A549 (cell line): ENCODE results near the gene PGLYRP2. TPM values are rescaled to one million over a fixed set of nuclear protein-coding genes. Genes with fewer than 3 reads are reported as not detected.
A peak's percentile ranks its signal among the peaks of the same experiment; 100 is the strongest.

Experiments
- ATAC-seq, 2 experiments: fragments of 200-7000 bp in 1 of 2; fragments of >200 bp in 1 of 2; cut with Nextera tagmentation in 1 of 2; cut with Tn5 transposase in 1 of 2; 3 replicates each; pipeline versions ENCODE4 v1.8.0 to v1.9.1; 2018 to 2020; ENCODE audit warnings: mild to moderate bottlenecking in 1 of 2, moderate library complexity in 1 of 2
- CTCF ChIA-PET: fragments of 300-600 bp; sonication (Branson Sonifier 250); formaldehyde crosslinking; extraction: SDS; loops from one replicate; lab custom pipeline; 2021; ENCODE audit warnings: antibody characterized with exemption, inconsistent platforms; lab: Yijun Ruan, JAX
- POLR2A ChIA-PET: fragments of 350-600 bp; formaldehyde crosslinking; extraction: SDS; loops from one replicate; lab custom pipeline; 2021; ENCODE audit warnings: antibody characterized with exemption, inconsistent platforms; lab: Yijun Ruan, JAX
- DNase-seq, 2 experiments: peaks; one replicate each; pipeline versions ENCODE4 v3.0.0 to v3.0.0-alpha.2; 2011 to 2016; ENCODE audit warnings: low read depth in 1 of 2, low spot score in 1 of 2
- FAIRE-seq: peaks from 2 replicates; lab custom pipeline; 2011; peaks lifted over from hg19 to GRCh38; lab: Jason Lieb, UNC
- H3K27ac ChIP-seq, 2 experiments: fragments of >200 bp; sonication (Bioruptor Twin); formaldehyde crosslinking; 3 replicates each; pipeline ENCODE4 v1.5.1; 2016 to 2017
- H3K4me1 ChIP-seq: fragments of >200 bp; sonication (Bioruptor Twin); formaldehyde crosslinking; 3 replicates; pipeline ENCODE4 v1.6.1; 2016
- H3K4me2 ChIP-seq: fragments of >200 bp; sonication (Bioruptor Twin); formaldehyde crosslinking; 3 replicates; pipeline ENCODE4 v1.6.1; 2016
- H3K4me3 ChIP-seq: fragments of >200 bp; sonication (Bioruptor Twin); formaldehyde crosslinking; 3 replicates; pipeline ENCODE4 v1.5.1; 2016
- H3K9me3 ChIP-seq: fragments of >200 bp; sonication (Bioruptor Twin); formaldehyde crosslinking; 3 replicates; pipeline ENCODE4 v1.6.1; 2016
- CBX8 ChIP-seq: fragments of 200-600 bp; sonication (generic); IDR thresholded peaks from 2 replicates; pipeline ENCODE4 v1.6.1; 2016
- CHD4 ChIP-seq: fragments of 200-600 bp; sonication (generic); IDR thresholded peaks from 2 replicates; pipeline ENCODE4 v1.6.1; 2016; ENCODE audit warnings: antibody characterized with exemption, mild to moderate bottlenecking, borderline replicate concordance
- CTCF ChIP-seq: fragments of >200 bp; sonication (Bioruptor Twin); formaldehyde crosslinking; IDR thresholded peaks from 3 replicates; pipeline ENCODE4 v1.5.1; 2016
- E2F6 ChIP-seq: IDR thresholded peaks from 2 replicates; pipeline ENCODE4 v1.6.1; 2012; ENCODE audit warnings: low read depth, borderline replicate concordance
- EHMT2 ChIP-seq: fragments of 200-600 bp; sonication (generic); IDR thresholded peaks from 2 replicates; pipeline ENCODE4 v1.6.1; 2016; ENCODE audit warnings: antibody characterized with exemption, low read depth, mild to moderate bottlenecking, moderate library complexity
- ELK1 ChIP-seq: fragments of 150-350 bp; IDR thresholded peaks from 2 replicates; pipeline ENCODE4 v1.6.1; 2014; ENCODE audit warnings: low read depth, mild to moderate bottlenecking, low read length
- FOSB ChIP-seq: fragments of 250-450 bp; sonication (Bioruptor Pico); IDR thresholded peaks from 2 replicates; pipeline ENCODE4 v1.5.0; 2020; ENCODE audit warnings: mild to moderate bottlenecking, moderate library complexity
- FOXS1 ChIP-seq: fragments of 250-450 bp; sonication (Bioruptor Pico); IDR thresholded peaks from 2 replicates; pipeline ENCODE4 v1.5.0; 2020; ENCODE audit warnings: mild to moderate bottlenecking, moderate library complexity
- HDAC2 ChIP-seq: fragments of 200-600 bp; sonication (generic); IDR thresholded peaks from 2 replicates; pipeline ENCODE4 v1.6.1; 2016
- HOXA7 ChIP-seq: fragments of 250-450 bp; sonication (Bioruptor Pico); IDR thresholded peaks from 2 replicates; pipeline ENCODE4 v1.5.0; 2020; ENCODE audit warnings: mild to moderate bottlenecking, moderate library complexity
- JUN ChIP-seq, 2 experiments: fragments of >200 bp; sonication (Bioruptor Twin); formaldehyde crosslinking; IDR thresholded peaks; 2 replicates in 1 of 2; 3 replicates in 1 of 2; pipeline ENCODE4 v1.6.1; 2016 to 2017
- JUNB ChIP-seq: fragments of >200 bp; sonication (Bioruptor Twin); formaldehyde crosslinking; IDR thresholded peaks from 2 replicates; pipeline ENCODE4 v1.6.1; 2016
- KDM5A ChIP-seq: fragments of 200-600 bp; sonication (generic); IDR thresholded peaks from 2 replicates; pipeline ENCODE4 v1.6.1; 2016; ENCODE audit warnings: antibody characterized with exemption, mild to moderate bottlenecking
- MAFK ChIP-seq: fragments of 450-650 bp; IDR thresholded peaks from 2 replicates; pipeline ENCODE4 v1.6.1; 2014; ENCODE audit not compliant: partially characterized antibody
- NR3C1 ChIP-seq: fragments of >200 bp; sonication (Bioruptor Twin); formaldehyde crosslinking; IDR thresholded peaks from 3 replicates; pipeline ENCODE4 v1.6.1; 2017
- PHF8 ChIP-seq: fragments of 200-600 bp; sonication (generic); IDR thresholded peaks from 2 replicates; pipeline ENCODE4 v1.6.1; 2016; ENCODE audit warnings: low read depth, mild to moderate bottlenecking, antibody characterized with exemption, moderate library complexity, borderline replicate concordance
- POLR2A ChIP-seq: IDR thresholded peaks from 2 replicates; pipeline ENCODE4 v1.6.1; 2012; ENCODE audit warnings: mild to moderate bottlenecking, low read length
- RAD21 ChIP-seq, 2 experiments: fragments of >200 bp in 1 of 2; sonication (Bioruptor Twin) in 1 of 2; formaldehyde crosslinking in 1 of 2; IDR thresholded peaks in 1 of 2; conservative IDR thresholded peaks in 1 of 2; 2 replicates in 1 of 2; 3 replicates in 1 of 2; pipeline ENCODE4 v1.6.1; 2012 to 2018; ENCODE audit warnings: inconsistent platforms in 1 of 2
- SMC3 ChIP-seq: fragments of >200 bp; sonication (Bioruptor Twin); formaldehyde crosslinking; IDR thresholded peaks from 3 replicates; pipeline ENCODE4 v1.6.1; 2018; ENCODE audit warnings: inconsistent platforms
- TP53 ChIP-seq: fragments of 250-450 bp; sonication (Bioruptor Pico); IDR thresholded peaks from 2 replicates; pipeline ENCODE4 v1.5.0; 2021; ENCODE audit warnings: mild to moderate bottlenecking, moderate library complexity
- WGBS: methylation state at CpG from one replicate; pipeline ENCODE4 v1.1.6; 2017; ENCODE audit errors: missing lambda C conversion rate; 5-methylcytosine and 5-hydroxymethylcytosine counted together
- polyA plus RNA-seq, 4 experiments: library from polyadenylated mRNA; depleted of rRNA in 3 of 4; stranded (reverse); fragments of >200 nt; fragmentation: RNase III in 1 of 4; extraction: RNeasy Plus Mini Kit Qiagen cat#74134 plus additional on column Dnase treatment in 1 of 4; gene quantifications; 2 replicates in 3 of 4; 3 replicates in 1 of 4; pipeline ENCODE4 v1.2.3, GENCODE V29; 2011 to 2017
- TF ChIP-seq, protein P1 (sequence below): fragments of >200 bp; sonication (Bioruptor Twin); formaldehyde crosslinking; IDR thresholded peaks from 2 replicates; pipeline ENCODE4 v1.6.1; 2016
- TF ChIP-seq, protein P2 (sequence below): IDR thresholded peaks from 2 replicates; pipeline ENCODE4 v1.6.1; 2012

The PGLYRP2 gene
- polyA plus RNA-seq, 2 of the 4 experiments (the other 2 are of a cell fraction), result not detected

GRCh38 chr19:15436012-15436825 lies 43.1 kb downstream of the PGLYRP2 start:
- ATAC-seq (no peak), FAIRE-seq (no peak), DNase-seq (no peak)
- no peak for TF ChIP-seq CTCF
- TF ChIP-seq FOSB, result no peak
- no peak for TF ChIP-seq ELK1
- Histone ChIP-seq H3K9me3 (no peaks in the 10 kb centered on the region), H3K4me1 (peaks cover 8% of the 10 kb centered on the region; the same call in 1 of the 3 replicates), H3K27ac (no peak overlapping the region), H3K4me3 (no peak overlapping the region), H3K4me2 (no peak overlapping the region)
- whole genome bisulfite sequencing, result 83% methylated on average over 9 of the region's 10 CpGs
- ChIA-PET POLR2A (interaction anchor here (1.4 kb wide), 1 partner anchor 18 kb away, joined by 6 read pairs; the partner anchor contains the start of gene AKAP8L), CTCF (interaction anchor here (1.9 to 2.3 kb wide), 2 partner anchors 15 to 121 kb away, joined by 6 to 7 read pairs; no protein-coding TSS in a partner anchor)

DNA sequence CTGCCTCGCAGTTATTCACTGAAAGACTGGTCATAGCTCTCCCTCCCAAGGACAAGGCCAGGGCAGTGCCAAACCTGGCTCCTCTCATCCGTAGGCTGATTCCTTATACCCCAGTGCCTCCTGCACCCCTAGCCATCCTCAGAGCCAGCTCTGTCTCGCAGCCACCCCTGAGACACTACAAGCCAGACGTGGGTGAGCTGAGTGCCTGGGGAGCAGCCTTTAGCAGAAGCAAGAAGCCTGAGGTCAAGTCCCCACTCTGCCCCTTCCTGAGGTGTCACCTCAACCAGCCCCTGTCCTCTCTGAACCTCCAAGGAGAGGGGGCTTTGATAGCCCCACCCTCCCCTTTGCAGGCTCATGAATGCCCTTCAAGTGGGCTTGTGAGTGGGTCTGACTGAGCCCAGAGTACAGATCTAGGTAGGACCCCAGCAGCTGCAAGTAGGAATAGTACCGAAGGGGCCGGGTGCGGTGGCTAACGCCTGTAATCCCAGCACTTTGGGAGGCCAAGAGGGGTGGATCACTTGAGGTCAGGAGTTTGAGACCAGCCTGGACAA lies 45.7 kb downstream of the PGLYRP2 start:
- ChIA-PET CTCF (interaction anchor here (1.2 to 1.5 kb wide), 2 partner anchors 23 to 342 kb away, joined by 4 read pairs; no protein-coding TSS in a partner anchor), POLR2A (interaction anchor here (1.2 to 1.6 kb wide), 3 partner anchors 13 to 55 kb away, joined by 3 to 8 read pairs (median 3); partner anchors contain the start of gene AKAP8L)
- Histone ChIP-seq H3K4me3 (peak overlapping the region; percentile 71), H3K27ac (peak overlapping the region in 1 of 2 experiments; percentile 99; a peak in 3 of 6 replicates), H3K4me2 (peak overlapping the region; percentile 82), H3K9me3 (no peaks in the 10 kb centered on the region), H3K4me1 (peaks cover 14% of the 10 kb centered on the region; the same call in 1 of the 3 replicates)
- no peak for FAIRE-seq
- WGBS, result 89% methylated on average over 4 of the region's 8 CpGs
- TF ChIP-seq MAFK (no peak), HDAC2 (no peak), ELK1 (no peak), JUNB (no peak), NR3C1 (no peak), E2F6 (no peak), CBX8 (no peak), TP53 (CRISPR knock-in tag) (no peak), HOXA7 (CRISPR knock-in tag) (no peak), RAD21 (conservative IDR thresholded peaks at IDR 0.05 in 1 of 2, IDR thresholded peaks at IDR 0.05 in 1 of 2) (no peak), KDM5A (no peak), PHF8 (no peak), SMC3 (no peak), JUN (IDR thresholded peaks at IDR 0.05) (no peak), POLR2A (no peak), CHD4 (no peak), EHMT2 (no peak), FOXS1 (CRISPR knock-in tag) (no peak)
- TF ChIP-seq, protein P1, sequence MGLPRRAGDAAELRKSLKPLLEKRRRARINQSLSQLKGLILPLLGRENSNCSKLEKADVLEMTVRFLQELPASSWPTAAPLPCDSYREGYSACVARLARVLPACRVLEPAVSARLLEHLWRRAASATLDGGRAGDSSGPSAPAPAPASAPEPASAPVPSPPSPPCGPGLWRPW, result no peak
- TF ChIP-seq, protein P2, sequence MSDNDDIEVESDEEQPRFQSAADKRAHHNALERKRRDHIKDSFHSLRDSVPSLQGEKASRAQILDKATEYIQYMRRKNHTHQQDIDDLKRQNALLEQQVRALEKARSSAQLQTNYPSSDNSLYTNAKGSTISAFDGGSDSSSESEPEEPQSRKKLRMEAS, result no peak
- ATAC-seq, result no peak; a peak in 1 of 6 replicates
- DNase-seq, result no peak
